Memory B cell (primary cell): ENCODE measurements around the gene HSD17B8.

Experiments used
- ATAC-seq: fragments of 150-1000 bp; cut with Tn5 transposase; 2 replicates; pipeline ENCODE4 v1.10.0; 2021; ENCODE audit warnings: low read depth, mild to moderate bottlenecking, moderate library complexity
- DNase-seq, 2 donors: peaks; one replicate each; pipeline ENCODE4 v3.0.0; 2022; ENCODE audit warnings: low spot score in 2 of 2
- H3K27ac Mint-ChIP-seq: one replicate; pipeline ENCODE4 v1.8.0; 2022; ENCODE audit warnings: mild to moderate bottlenecking, moderate library complexity, mixed read lengths
- H3K27me3 Mint-ChIP-seq: one replicate; pipeline ENCODE4 v1.8.0; 2022; ENCODE audit warnings: mixed read lengths
- H3K36me3 Mint-ChIP-seq: one replicate; pipeline ENCODE4 v1.8.0; 2022; ENCODE audit warnings: mild to moderate bottlenecking, mixed read lengths
- H3K4me1 Mint-ChIP-seq: one replicate; pipeline ENCODE4 v1.8.0; 2022; ENCODE audit warnings: mixed read lengths
- H3K4me3 Mint-ChIP-seq: one replicate; pipeline ENCODE4 v1.8.0; 2022; ENCODE audit warnings: mild to moderate bottlenecking, moderate library complexity, mixed read lengths
- H3K9me3 Mint-ChIP-seq: one replicate; pipeline ENCODE4 v1.8.0; 2022; ENCODE audit warnings: mixed read lengths

The HSD17B8 gene

GRCh38 chr6:33167374-33168283, 36.8 kb upstream of the HSD17B8 start:
- ATAC-seq = no peak
- H3K36me3 Mint-ChIP-seq = no peaks in the 10 kb centered on the region
- H3K27ac Mint-ChIP-seq = no peak overlapping the region
- no peaks in the 10 kb centered on the region for H3K9me3 Mint-ChIP-seq
- H3K4me1 Mint-ChIP-seq = peaks cover 9% of the 10 kb centered on the region
- DNase-seq = no peak
- no peak overlapping the region for H3K4me3 Mint-ChIP-seq
- H3K27me3 Mint-ChIP-seq = peaks cover 12% of the 10 kb centered on the region

- ATAC-seq (no peak), DNase-seq (no peak)
- H3K27ac Mint-ChIP-seq = no peak overlapping the region
- H3K4me1 Mint-ChIP-seq = peaks cover 9% of the 10 kb centered on the region
- H3K27me3 Mint-ChIP-seq = peaks cover 16% of the 10 kb centered on the region
- H3K9me3 Mint-ChIP-seq = no peaks in the 10 kb centered on the region
- no peak overlapping the region for H3K4me3 Mint-ChIP-seq
- no peaks in the 10 kb centered on the region for H3K36me3 Mint-ChIP-seq
These were observed 36.2 kb upstream of the HSD17B8 start for GRCh38 chr6:33168284-33168601.

GRCh38 chr6:33168639-33169038, 35.8 kb upstream of the HSD17B8 start:
- no peak overlapping the region for H3K27ac Mint-ChIP-seq
- no peak overlapping the region for H3K4me3 Mint-ChIP-seq

GRCh38 chr6:33169291-33170175, 34.9 kb upstream of the HSD17B8 start:
- H3K4me3 Mint-ChIP-seq = no peak overlapping the region
- no peak overlapping the region for H3K27ac Mint-ChIP-seq
- peaks cover 9% of the 10 kb centered on the region for H3K27me3 Mint-ChIP-seq
- DNase-seq (no peak), ATAC-seq (no peak)
- no peaks in the 10 kb centered on the region for H3K36me3 Mint-ChIP-seq
- H3K4me1 Mint-ChIP-seq = peaks cover 6% of the 10 kb centered on the region
- no peaks in the 10 kb centered on the region for H3K9me3 Mint-ChIP-seq

More at GRCh38 chr6:33168639-33169038, 35.8 kb upstream of the HSD17B8 start:
- no peak for DNase-seq
- ATAC-seq = no peak
- no peaks in the 10 kb centered on the region for H3K36me3 Mint-ChIP-seq
- H3K9me3 Mint-ChIP-seq = no peaks in the 10 kb centered on the region
- peaks cover 16% of the 10 kb centered on the region for H3K27me3 Mint-ChIP-seq
- H3K4me1 Mint-ChIP-seq = peaks cover 9% of the 10 kb centered on the region

- H3K4me1 Mint-ChIP-seq = peaks cover 6% of the 10 kb centered on the region
These were observed 34.1 kb upstream of the HSD17B8 start for GRCh38 chr6:33170176-33171015.

GRCh38 chr6:33171016-33171879, 33.2 kb upstream of the HSD17B8 start:
- Mint-ChIP-seq H3K4me1 (peaks cover 6% of the 10 kb centered on the region), H3K9me3 (no peaks in the 10 kb centered on the region), H3K27me3 (peaks cover 21% of the 10 kb centered on the region), H3K36me3 (no peaks in the 10 kb centered on the region), H3K27ac (no peak overlapping the region), H3K4me3 (no peak overlapping the region)
- no peak for ATAC-seq
- DNase-seq = no peak

More at GRCh38 chr6:33170176-33171015, 34.1 kb upstream of the HSD17B8 start:
- no peak overlapping the region for H3K27ac Mint-ChIP-seq
- peak; percentile 25 for ATAC-seq
- peaks cover 17% of the 10 kb centered on the region for H3K27me3 Mint-ChIP-seq
- no peaks in the 10 kb centered on the region for H3K36me3 Mint-ChIP-seq
- no peak overlapping the region for H3K4me3 Mint-ChIP-seq
- H3K9me3 Mint-ChIP-seq = no peaks in the 10 kb centered on the region
- no peak for DNase-seq

GRCh38 chr6:33171880-33172687, 32.4 kb upstream of the HSD17B8 start:
- Mint-ChIP-seq H3K27ac (no peak overlapping the region), H3K9me3 (no peaks in the 10 kb centered on the region), H3K4me3 (no peak overlapping the region), H3K27me3 (peaks cover 21% of the 10 kb centered on the region), H3K4me1 (peaks cover 3% of the 10 kb centered on the region), H3K36me3 (no peaks in the 10 kb centered on the region)
- ATAC-seq (no peak), DNase-seq (no peak)

- DNase-seq (peak; percentile 32 to 42), ATAC-seq (peak; percentile 55)
- no peaks in the 10 kb centered on the region for H3K36me3 Mint-ChIP-seq
- H3K9me3 Mint-ChIP-seq = no peaks in the 10 kb centered on the region
- H3K27ac Mint-ChIP-seq = no peak overlapping the region
- H3K27me3 Mint-ChIP-seq = peaks cover 24% of the 10 kb centered on the region
- no peak overlapping the region for H3K4me3 Mint-ChIP-seq
- peaks cover 3% of the 10 kb centered on the region for H3K4me1 Mint-ChIP-seq
These were observed 31.5 kb upstream of the HSD17B8 start for GRCh38 chr6:33172688-33173534.

GRCh38 chr6:33173535-33174180, 30.8 kb upstream of the HSD17B8 start:
- Mint-ChIP-seq H3K4me1 (peaks cover 3% of the 10 kb centered on the region), H3K27me3 (peaks cover 24% of the 10 kb centered on the region), H3K4me3 (no peak overlapping the region), H3K27ac (no peak overlapping the region), H3K36me3 (no peaks in the 10 kb centered on the region), H3K9me3 (no peaks in the 10 kb centered on the region)
- ATAC-seq (no peak), DNase-seq (no peak)

- H3K9me3 Mint-ChIP-seq = no peaks in the 10 kb centered on the region
- ATAC-seq = peak; percentile 47
- H3K27me3 Mint-ChIP-seq = peaks cover 24% of the 10 kb centered on the region
- H3K4me1 Mint-ChIP-seq = peaks cover 3% of the 10 kb centered on the region
- DNase-seq = no peak
- H3K36me3 Mint-ChIP-seq = no peaks in the 10 kb centered on the region
- H3K4me3 Mint-ChIP-seq = no peak overlapping the region
- no peak overlapping the region for H3K27ac Mint-ChIP-seq
These were observed 29.7 kb upstream of the HSD17B8 start for GRCh38 chr6:33174784-33175183.

- no peaks in the 10 kb centered on the region for H3K9me3 Mint-ChIP-seq
- H3K4me3 Mint-ChIP-seq = no peak overlapping the region
- no peak for ATAC-seq
- no peak for DNase-seq
- H3K36me3 Mint-ChIP-seq = no peaks in the 10 kb centered on the region
- peaks cover 24% of the 10 kb centered on the region for H3K27me3 Mint-ChIP-seq
- no peaks in the 10 kb centered on the region for H3K4me1 Mint-ChIP-seq
- no peak overlapping the region for H3K27ac Mint-ChIP-seq
These were observed 28.9 kb upstream of the HSD17B8 start for GRCh38 chr6:33175436-33176069.
